Measurements from ENCODE around the gene SCMH1. TPM values are rescaled to one million over a fixed set of nuclear protein-coding genes. Genes with fewer than 3 reads are reported as not detected.
"Not testable (repeated sequence)": the region's sequence is repeated elsewhere in the genome, so short reads cannot be mapped to it uniquely, and the experiment has no call there.

The SCMH1 gene
- total RNA-seq, 2 donors from 2014 or later: 18.0 to 24.3 TPM

- DNase-seq (ENCODE audit: low spot score in 2 of 2) (no peak), ATAC-seq (no peak)
- Mint-ChIP-seq H3K36me3 (peaks cover 0 to 3% of the 10 kb centered on the region in 2 donors), H3K27ac (no peak overlapping the region), H3K9me3 (no peaks in the 10 kb centered on the region)
These were observed 8.4 kb downstream of the SCMH1 start for GRCh38 chr1:41233708-41234107.

GRCh38 chr1:41232305-41232704, 9.8 kb downstream of the SCMH1 start:
- ATAC-seq: no peak
- DNase-seq (ENCODE audit: low spot score in 2 of 2): no peak
- H3K9me3 Mint-ChIP-seq: no peaks in the 10 kb centered on the region
- no peak overlapping the region for H3K27ac Mint-ChIP-seq
- peaks cover 0 to 7% of the 10 kb centered on the region in 2 donors for H3K36me3 Mint-ChIP-seq

- DNase-seq (ENCODE audit: low spot score in 2 of 2) (no peak), ATAC-seq (no peak)
- Mint-ChIP-seq H3K9me3 (no peaks in the 10 kb centered on the region), H3K36me3 (peaks cover 0 to 7% of the 10 kb centered on the region in 2 donors), H3K27ac (no peak overlapping the region)
These were observed 11.4 kb downstream of the SCMH1 start for GRCh38 chr1:41230656-41231055.

- H3K9me3 Mint-ChIP-seq; H3K27ac Mint-ChIP-seq; ATAC-seq; H3K36me3 Mint-ChIP-seq; DNase-seq (ENCODE audit: low spot score in 2 of 2): not testable (repeated sequence)
These were observed 12.9 kb downstream of the SCMH1 start for GRCh38 chr1:41229219-41229618.

- Mint-ChIP-seq H3K36me3 (peaks cover 0 to 7% of the 10 kb centered on the region in 2 donors), H3K9me3 (no peaks in the 10 kb centered on the region), H3K27ac (no peak overlapping the region)
- DNase-seq (ENCODE audit: low spot score in 2 of 2) (no peak), ATAC-seq (no peak)
These were observed 15.2 kb downstream of the SCMH1 start for GRCh38 chr1:41226815-41227434.

GRCh38 chr1:41225495-41225894, 16.6 kb downstream of the SCMH1 start:
- H3K36me3 Mint-ChIP-seq: peaks cover 8 to 15% of the 10 kb centered on the region in 2 donors
- DNase-seq (ENCODE audit: low spot score in 2 of 2) (no peak), ATAC-seq (no peak)
- no peak overlapping the region for H3K27ac Mint-ChIP-seq
- peaks cover 4 to 8% of the 10 kb centered on the region in 2 donors for H3K9me3 Mint-ChIP-seq

- peak in 1 of 2 donors; percentile 26 for ATAC-seq
- H3K9me3 Mint-ChIP-seq: peaks cover 10% of the 10 kb centered on the region in 2 donors
- no peak for DNase-seq (ENCODE audit: low spot score in 2 of 2)
- peaks cover 24 to 29% of the 10 kb centered on the region in 2 donors for H3K36me3 Mint-ChIP-seq
- H3K27ac Mint-ChIP-seq: no peak overlapping the region
These were observed 19.6 kb downstream of the SCMH1 start for GRCh38 chr1:41222496-41222895.

- H3K36me3 Mint-ChIP-seq: peaks cover 29 to 34% of the 10 kb centered on the region in 2 donors
- ATAC-seq (no peak), DNase-seq (ENCODE audit: low spot score in 2 of 2) (no peak)
- no peak overlapping the region for H3K27ac Mint-ChIP-seq
- peaks cover 10 to 15% of the 10 kb centered on the region in 2 donors for H3K9me3 Mint-ChIP-seq
These were observed 20.1 kb downstream of the SCMH1 start for GRCh38 chr1:41221995-41222394.

- no peak for ATAC-seq
- peaks cover 32 to 37% of the 10 kb centered on the region in 2 donors for H3K36me3 Mint-ChIP-seq
- no peak for DNase-seq (ENCODE audit: low spot score in 2 of 2)
- H3K9me3 Mint-ChIP-seq: peaks cover 10 to 19% of the 10 kb centered on the region in 2 donors
- no peak overlapping the region for H3K27ac Mint-ChIP-seq
These were observed 24.0 kb downstream of the SCMH1 start for GRCh38 chr1:41218152-41218551.

GRCh38 chr1:41217441-41217840, 24.7 kb downstream of the SCMH1 start:
- H3K9me3 Mint-ChIP-seq: peaks cover 10 to 19% of the 10 kb centered on the region in 2 donors
- no peak overlapping the region for H3K27ac Mint-ChIP-seq
- DNase-seq (ENCODE audit: low spot score in 2 of 2) (no peak), ATAC-seq (no peak)
- peaks cover 32 to 37% of the 10 kb centered on the region in 2 donors for H3K36me3 Mint-ChIP-seq

- Mint-ChIP-seq H3K9me3 (peaks cover 6 to 19% of the 10 kb centered on the region in 2 donors), H3K36me3 (peaks cover 30 to 41% of the 10 kb centered on the region in 2 donors), H3K27ac (no peak overlapping the region)
- no peak for DNase-seq (ENCODE audit: low spot score in 2 of 2)
- no peak for ATAC-seq
These were observed 26.5 kb downstream of the SCMH1 start for GRCh38 chr1:41215623-41216022.

GRCh38 chr1:41213341-41213740, 28.8 kb downstream of the SCMH1 start:
- no peak for DNase-seq (ENCODE audit: low spot score in 2 of 2)
- no peak overlapping the region for H3K27ac Mint-ChIP-seq
- H3K9me3 Mint-ChIP-seq: peaks cover 9 to 22% of the 10 kb centered on the region in 2 donors
- ATAC-seq: no peak
- H3K36me3 Mint-ChIP-seq: peaks cover 30 to 45% of the 10 kb centered on the region in 2 donors

- not testable (repeated sequence) for H3K27ac Mint-ChIP-seq; DNase-seq (ENCODE audit: low spot score in 2 of 2); ATAC-seq
- Mint-ChIP-seq H3K36me3 (peaks cover 22 to 43% of the 10 kb centered on the region in 2 donors), H3K9me3 (peaks cover 3 to 17% of the 10 kb centered on the region in 2 donors)
These were observed 30.5 kb downstream of the SCMH1 start for GRCh38 chr1:41211608-41212007.

GRCh38 chr1:41207053-41207452, 35.1 kb downstream of the SCMH1 start:
- not testable (repeated sequence) for ATAC-seq; DNase-seq (ENCODE audit: low spot score in 2 of 2); H3K27ac Mint-ChIP-seq
- Mint-ChIP-seq H3K36me3 (peaks cover 31 to 66% of the 10 kb centered on the region in 2 donors), H3K9me3 (peaks cover 3 to 30% of the 10 kb centered on the region in 2 donors)

- Mint-ChIP-seq H3K36me3 (peaks cover 10 to 17% of the 10 kb centered on the region in 2 donors), H3K27ac (no peak overlapping the region), H3K9me3 (peaks cover 0 to 4% of the 10 kb centered on the region in 2 donors)
- ATAC-seq: no peak
- no peak for DNase-seq (ENCODE audit: low spot score in 2 of 2)
These were observed 41.4 kb downstream of the SCMH1 start for GRCh38 chr1:41200728-41201127.

- Mint-ChIP-seq H3K27ac (no peak overlapping the region), H3K36me3 (peaks cover 4 to 5% of the 10 kb centered on the region in 2 donors), H3K9me3 (peaks cover 0 to 2% of the 10 kb centered on the region in 2 donors)
- ATAC-seq (no peak), DNase-seq (ENCODE audit: low spot score in 2 of 2) (no peak)
These were observed 42.7 kb downstream of the SCMH1 start for GRCh38 chr1:41199375-41199774.

- no peak overlapping the region for H3K27ac Mint-ChIP-seq
- ATAC-seq (no peak), DNase-seq (ENCODE audit: low spot score in 2 of 2) (no peak)
- no peaks in the 10 kb centered on the region for H3K9me3 Mint-ChIP-seq
- H3K36me3 Mint-ChIP-seq: peaks cover 0 to 4% of the 10 kb centered on the region in 2 donors
These were observed 49.5 kb downstream of the SCMH1 start for GRCh38 chr1:41192456-41193178.

All from activated naive CD4-positive, alpha-beta T cell treated with anti-CD3 and anti-CD28 coated beads, Interleukin-2, amount 50 U/mL, for 72 hours (primary cell).